WI38 (cell line): Measurements from ENCODE around the gene SYTL3.

Experiments used
- H3K4me3 ChIP-seq: 2 replicates; pipeline ENCODE4 v1.5.1; 2011; ENCODE audit warnings: low read depth, mild to moderate bottlenecking, control low read depth, low read length
- CTCF ChIP-seq: IDR thresholded peaks from 2 replicates; pipeline ENCODE4 v1.5.1; 2012; ENCODE audit warnings: low read depth, mild to moderate bottlenecking, control low read depth, low read length

SYTL3 gene

GRCh38 chr6:158772851-158773371 lies 123.1 kb downstream of the SYTL3 start:
- no peak for TF ChIP-seq CTCF
- no peak overlapping the region for H3K4me3 ChIP-seq

GRCh38 chr6:158773581-158774449 lies 124.0 kb downstream of the SYTL3 start:
- TF ChIP-seq CTCF: no peak
- H3K4me3 ChIP-seq: no peak overlapping the region

GRCh38 chr6:158774717-158775449 lies 125.0 kb downstream of the SYTL3 start:
- no peak overlapping the region for H3K4me3 ChIP-seq
- TF ChIP-seq CTCF: no peak

- TF ChIP-seq CTCF: no peak
- no peak overlapping the region for H3K4me3 ChIP-seq
Observed at GRCh38 chr6:158775832-158776231, 126.0 kb downstream of the SYTL3 start.

- no peak overlapping the region for H3K4me3 ChIP-seq
- no peak for TF ChIP-seq CTCF
Observed at GRCh38 chr6:158776737-158777136, 126.9 kb downstream of the SYTL3 start.

GRCh38 chr6:158777510-158777909 lies 127.7 kb downstream of the SYTL3 start:
- no peak for TF ChIP-seq CTCF
- H3K4me3 ChIP-seq: no peak overlapping the region

- H3K4me3 ChIP-seq: no peak overlapping the region
- TF ChIP-seq CTCF: no peak
Observed at GRCh38 chr6:158778005-158778527, 128.2 kb downstream of the SYTL3 start.
